Measurements from ENCODE around the gene CLIC1.
A peak's percentile ranks its signal among the peaks of the same experiment; 100 is the strongest.

GRCh38 chr6:31729515-31729978, 6.8 kb downstream of the CLIC1 start:
- peak; percentile 78 to 85; a peak in 3 of 4 replicates for TF ChIP-seq CTCF (conservative IDR thresholded peaks at IDR 0.05; ENCODE audit: low read depth in 2 of 2)
- TF ChIP-seq JUNB (IDR thresholded peaks at IDR 0.05; ENCODE audit: unreplicated experiment): no peak
- TF ChIP-seq NANOG (IDR thresholded peaks at IDR 0.05; ENCODE audit: borderline replicate concordance): no peak
- no peak for TF ChIP-seq ZNF114 (CRISPR knock-in tag; IDR thresholded peaks at IDR 0.05)
- TF ChIP-seq, protein P1, sequence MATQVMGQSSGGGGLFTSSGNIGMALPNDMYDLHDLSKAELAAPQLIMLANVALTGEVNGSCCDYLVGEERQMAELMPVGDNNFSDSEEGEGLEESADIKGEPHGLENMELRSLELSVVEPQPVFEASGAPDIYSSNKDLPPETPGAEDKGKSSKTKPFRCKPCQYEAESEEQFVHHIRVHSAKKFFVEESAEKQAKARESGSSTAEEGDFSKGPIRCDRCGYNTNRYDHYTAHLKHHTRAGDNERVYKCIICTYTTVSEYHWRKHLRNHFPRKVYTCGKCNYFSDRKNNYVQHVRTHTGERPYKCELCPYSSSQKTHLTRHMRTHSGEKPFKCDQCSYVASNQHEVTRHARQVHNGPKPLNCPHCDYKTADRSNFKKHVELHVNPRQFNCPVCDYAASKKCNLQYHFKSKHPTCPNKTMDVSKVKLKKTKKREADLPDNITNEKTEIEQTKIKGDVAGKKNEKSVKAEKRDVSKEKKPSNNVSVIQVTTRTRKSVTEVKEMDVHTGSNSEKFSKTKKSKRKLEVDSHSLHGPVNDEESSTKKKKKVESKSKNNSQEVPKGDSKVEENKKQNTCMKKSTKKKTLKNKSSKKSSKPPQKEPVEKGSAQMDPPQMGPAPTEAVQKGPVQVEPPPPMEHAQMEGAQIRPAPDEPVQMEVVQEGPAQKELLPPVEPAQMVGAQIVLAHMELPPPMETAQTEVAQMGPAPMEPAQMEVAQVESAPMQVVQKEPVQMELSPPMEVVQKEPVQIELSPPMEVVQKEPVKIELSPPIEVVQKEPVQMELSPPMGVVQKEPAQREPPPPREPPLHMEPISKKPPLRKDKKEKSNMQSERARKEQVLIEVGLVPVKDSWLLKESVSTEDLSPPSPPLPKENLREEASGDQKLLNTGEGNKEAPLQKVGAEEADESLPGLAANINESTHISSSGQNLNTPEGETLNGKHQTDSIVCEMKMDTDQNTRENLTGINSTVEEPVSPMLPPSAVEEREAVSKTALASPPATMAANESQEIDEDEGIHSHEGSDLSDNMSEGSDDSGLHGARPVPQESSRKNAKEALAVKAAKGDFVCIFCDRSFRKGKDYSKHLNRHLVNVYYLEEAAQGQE (IDR thresholded peaks at IDR 0.05; ENCODE audit: unreplicated experiment): no peak
